ENCODE measurements around the gene TMEM143.

Gene TMEM143

DNA sequence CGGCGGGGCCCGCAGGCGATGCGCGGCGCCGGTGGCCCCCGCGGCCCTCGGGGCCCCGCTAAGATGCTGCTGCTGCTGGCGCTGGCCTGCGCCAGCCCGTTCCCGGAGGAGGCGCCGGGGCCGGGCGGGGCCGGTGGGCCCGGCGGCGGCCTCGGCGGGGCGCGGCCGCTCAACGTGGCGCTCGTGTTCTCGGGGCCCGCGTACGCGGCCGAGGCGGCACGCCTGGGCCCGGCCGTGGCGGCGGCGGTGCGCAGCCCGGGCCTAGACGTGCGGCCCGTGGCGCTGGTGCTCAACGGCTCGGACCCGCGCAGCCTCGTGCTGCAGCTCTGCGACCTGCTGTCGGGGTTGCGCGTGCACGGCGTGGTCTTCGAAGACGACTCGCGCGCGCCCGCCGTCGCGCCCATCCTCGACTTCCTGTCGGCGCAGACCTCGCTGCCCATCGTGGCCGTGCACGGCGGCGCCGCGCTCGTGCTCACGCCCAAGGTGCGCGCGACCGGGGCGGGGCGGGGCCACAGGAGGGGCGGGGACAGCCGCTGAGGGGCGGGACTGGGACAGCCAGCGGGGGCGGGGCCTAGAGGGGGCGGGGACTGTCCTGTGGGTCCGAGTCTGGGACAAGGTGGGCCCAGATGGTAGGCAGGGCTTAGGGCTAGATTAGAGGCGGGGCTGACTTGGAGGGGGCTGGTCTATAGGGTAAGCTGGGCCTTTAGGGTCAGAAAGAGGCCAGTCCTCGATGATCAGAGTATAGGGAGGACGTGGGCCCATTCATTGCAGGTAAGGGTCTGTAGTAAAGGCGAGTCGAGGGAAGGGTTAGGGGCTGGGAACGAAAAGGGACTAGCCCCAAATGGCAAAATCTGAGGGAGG lies 34.9 kb upstream of the TMEM143 start:
- peak overlapping the region; percentile 68 for H3K4me3 ChIP-seq (ENCODE audit: low read length)
- TF ChIP-seq, protein P1, sequence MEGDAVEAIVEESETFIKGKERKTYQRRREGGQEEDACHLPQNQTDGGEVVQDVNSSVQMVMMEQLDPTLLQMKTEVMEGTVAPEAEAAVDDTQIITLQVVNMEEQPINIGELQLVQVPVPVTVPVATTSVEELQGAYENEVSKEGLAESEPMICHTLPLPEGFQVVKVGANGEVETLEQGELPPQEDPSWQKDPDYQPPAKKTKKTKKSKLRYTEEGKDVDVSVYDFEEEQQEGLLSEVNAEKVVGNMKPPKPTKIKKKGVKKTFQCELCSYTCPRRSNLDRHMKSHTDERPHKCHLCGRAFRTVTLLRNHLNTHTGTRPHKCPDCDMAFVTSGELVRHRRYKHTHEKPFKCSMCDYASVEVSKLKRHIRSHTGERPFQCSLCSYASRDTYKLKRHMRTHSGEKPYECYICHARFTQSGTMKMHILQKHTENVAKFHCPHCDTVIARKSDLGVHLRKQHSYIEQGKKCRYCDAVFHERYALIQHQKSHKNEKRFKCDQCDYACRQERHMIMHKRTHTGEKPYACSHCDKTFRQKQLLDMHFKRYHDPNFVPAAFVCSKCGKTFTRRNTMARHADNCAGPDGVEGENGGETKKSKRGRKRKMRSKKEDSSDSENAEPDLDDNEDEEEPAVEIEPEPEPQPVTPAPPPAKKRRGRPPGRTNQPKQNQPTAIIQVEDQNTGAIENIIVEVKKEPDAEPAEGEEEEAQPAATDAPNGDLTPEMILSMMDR (conservative IDR thresholded peaks at IDR 0.05; ENCODE audit: low read length): no peak
- peak; percentile 84 for DNase-seq (ENCODE audit: low read depth)

DNA sequence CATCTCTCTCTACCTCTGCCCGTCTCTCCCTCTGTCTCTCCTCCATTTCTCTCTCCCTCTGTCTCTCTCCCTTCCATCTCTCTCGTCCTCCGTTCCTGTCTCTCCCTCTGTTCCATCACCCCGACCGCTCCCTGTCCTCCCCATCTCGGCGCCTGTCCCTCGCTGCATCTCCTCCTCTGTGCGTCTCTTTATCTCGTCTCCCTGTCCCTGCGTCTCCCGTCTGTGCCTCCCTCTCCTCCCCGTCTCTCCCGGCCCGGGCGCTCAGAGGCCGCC lies 34.3 kb upstream of the TMEM143 start:
- DNase-seq (ENCODE audit: low read depth): no peak
- TF ChIP-seq, protein P1 (conservative IDR thresholded peaks at IDR 0.05; ENCODE audit: low read length): no peak
- H3K4me3 ChIP-seq (ENCODE audit: low read length): peak overlapping the region; percentile 68

DNA sequence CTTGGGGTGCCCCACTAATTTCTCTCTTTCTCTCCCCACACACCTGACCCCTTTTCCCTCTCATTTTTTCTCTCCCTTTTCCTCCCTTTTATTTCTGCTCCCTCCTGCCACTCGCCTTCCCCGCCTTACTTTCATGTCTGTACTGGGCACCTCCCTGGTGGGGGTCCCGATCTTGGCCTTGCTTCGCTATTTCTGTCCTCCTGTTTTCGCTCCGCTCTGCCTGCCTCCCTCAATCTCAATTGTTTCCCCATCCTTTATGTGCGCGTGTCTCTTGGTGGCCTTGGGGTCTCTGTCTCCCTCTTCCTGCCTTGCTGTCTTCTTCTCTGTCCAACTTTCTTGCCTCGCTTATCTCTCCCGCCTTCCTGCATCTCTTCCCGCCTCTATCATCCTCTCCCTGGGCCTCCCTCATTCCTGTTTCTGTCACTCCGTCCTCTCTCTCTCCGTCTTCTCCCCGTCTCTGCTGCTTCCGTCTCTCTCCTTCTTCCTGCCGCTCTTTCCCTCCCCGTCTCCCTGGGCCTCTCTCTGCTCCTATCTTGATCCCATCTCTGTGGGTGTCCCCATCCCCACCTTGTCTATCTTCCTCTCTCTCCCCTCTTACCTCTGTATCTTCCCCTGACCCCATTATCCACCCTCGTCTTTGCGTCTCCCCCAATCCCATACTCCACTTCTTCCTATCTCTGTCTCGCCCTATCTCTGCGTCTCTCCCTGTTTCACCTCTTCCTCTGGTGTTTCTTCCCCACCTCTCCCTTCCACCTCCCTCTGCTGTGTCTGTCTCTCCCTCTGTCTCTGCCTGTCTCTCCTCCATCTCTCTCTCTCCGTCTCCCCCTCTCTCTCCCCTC lies 33.7 kb upstream of the TMEM143 start:
- DNase-seq (ENCODE audit: low read depth): no peak
- H3K4me3 ChIP-seq (ENCODE audit: low read length): peak overlapping the region; percentile 68
- TF ChIP-seq, protein P1 (conservative IDR thresholded peaks at IDR 0.05; ENCODE audit: low read length): no peak

DNA sequence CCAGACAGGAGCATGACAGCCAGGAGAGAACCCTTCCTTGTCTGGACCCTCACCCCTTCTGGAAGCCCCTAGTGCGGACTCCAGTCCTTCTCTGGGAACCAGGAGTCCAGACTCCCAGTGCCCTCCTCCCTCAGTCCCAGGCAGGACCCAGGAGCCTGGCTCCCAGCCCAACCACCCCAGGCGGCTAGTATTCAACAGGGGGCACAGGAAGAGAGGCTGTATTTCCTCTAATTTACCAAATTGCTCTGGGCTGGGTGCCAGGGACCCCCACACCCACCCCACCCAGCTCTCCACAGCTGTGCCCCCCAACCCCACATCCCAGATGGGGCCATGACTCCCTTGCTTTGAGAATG lies 33.1 kb upstream of the TMEM143 start:
- TF ChIP-seq, protein P1 (conservative IDR thresholded peaks at IDR 0.05; ENCODE audit: low read length): no peak
- H3K4me3 ChIP-seq (ENCODE audit: low read length): 0 out of 2 replicates have a peak overlapping the region, but pooled peaks have one; percentile 68
- no peak for DNase-seq (ENCODE audit: low read depth)

DNA sequence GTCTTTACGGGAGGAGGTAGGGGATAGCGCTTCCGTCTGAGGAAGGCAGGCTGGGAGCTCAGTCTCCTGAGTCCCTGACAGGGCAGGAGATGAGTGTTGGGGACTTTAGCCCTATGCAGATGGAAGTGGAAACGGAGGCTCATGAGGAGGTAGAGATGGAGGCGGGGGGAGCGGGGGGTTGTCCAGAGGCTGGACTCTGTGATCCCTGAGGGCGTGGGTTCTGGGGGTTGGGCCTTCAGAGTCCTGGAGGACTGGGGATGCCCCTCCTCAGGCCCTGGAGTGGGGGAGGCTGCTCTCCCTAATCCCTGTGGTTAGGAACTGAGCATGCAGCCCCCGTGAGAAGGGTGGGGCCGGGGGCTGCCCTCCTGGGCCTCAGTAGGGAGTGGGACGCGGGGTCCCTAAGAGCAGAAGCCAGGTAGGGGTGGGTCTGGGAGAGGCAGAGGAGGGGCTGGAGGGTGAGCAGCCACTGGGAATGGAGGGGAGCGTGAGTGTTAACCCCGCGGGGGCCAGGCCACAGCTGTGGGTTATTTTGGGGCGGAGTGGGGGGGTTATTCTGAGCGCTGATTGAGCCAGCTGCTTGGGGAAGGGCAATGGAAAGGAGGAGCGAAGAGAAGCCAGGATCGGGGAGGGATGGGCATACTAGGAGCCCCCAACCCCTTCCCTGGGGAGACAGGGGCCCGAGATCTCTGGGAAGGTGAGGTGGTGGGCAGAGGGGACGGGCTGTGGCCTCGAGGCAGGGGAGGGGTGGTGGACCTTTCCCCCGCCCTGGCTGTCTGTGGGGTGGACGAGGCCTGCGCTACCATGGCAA lies 32.5 kb upstream of the TMEM143 start:
- no peak overlapping the region for H3K4me3 ChIP-seq (ENCODE audit: low read length)
- TF ChIP-seq, protein P1 (conservative IDR thresholded peaks at IDR 0.05; ENCODE audit: low read length): no peak
- no peak for DNase-seq (ENCODE audit: low read depth)

DNA sequence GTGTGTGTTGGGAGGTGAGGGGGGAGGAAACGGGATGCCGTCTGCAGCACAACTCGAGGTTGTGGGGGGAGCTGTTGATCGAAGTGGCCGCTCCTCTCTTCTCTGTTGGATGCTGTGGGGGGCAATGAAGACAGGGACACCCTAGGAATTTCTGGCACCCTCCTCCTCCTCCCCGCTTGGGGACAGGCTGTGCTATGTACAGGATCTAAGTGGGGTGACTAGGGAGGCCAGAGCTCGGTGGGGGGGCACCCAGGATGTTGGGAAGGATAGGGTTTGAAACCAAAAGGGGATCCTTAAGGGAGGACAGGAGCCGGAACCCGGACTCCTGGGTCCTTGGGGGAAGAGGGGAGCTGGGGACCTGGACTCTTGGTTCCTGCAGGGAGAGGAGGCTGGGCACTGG lies 31.8 kb upstream of the TMEM143 start:
- TF ChIP-seq, protein P1 (conservative IDR thresholded peaks at IDR 0.05; ENCODE audit: low read length): no peak
- H3K4me3 ChIP-seq (ENCODE audit: low read length): no peak overlapping the region
- DNase-seq (ENCODE audit: low read depth): no peak

Data from AG10803 (cell line).